ENCODE results near the gene MAP7D3. TPM values are rescaled to one million over a fixed set of nuclear protein-coding genes. Genes with fewer than 3 reads are reported as not detected.

MAP7D3 gene
- total and polyA plus RNA-seq, 12 donors: 5.9 to 14.9 (median 7.9) TPM

- intact Hi-C loops (cut with DNase I): no loop called here
- H3K9me3 ChIP-seq (replicated peaks in 1 of 3): no peaks in the 10 kb centered on the region
- DNase-seq: no peak
- TF ChIP-seq POLR2A (IDR thresholded peaks at IDR 0.05): no peak
- TF ChIP-seq, protein P1, sequence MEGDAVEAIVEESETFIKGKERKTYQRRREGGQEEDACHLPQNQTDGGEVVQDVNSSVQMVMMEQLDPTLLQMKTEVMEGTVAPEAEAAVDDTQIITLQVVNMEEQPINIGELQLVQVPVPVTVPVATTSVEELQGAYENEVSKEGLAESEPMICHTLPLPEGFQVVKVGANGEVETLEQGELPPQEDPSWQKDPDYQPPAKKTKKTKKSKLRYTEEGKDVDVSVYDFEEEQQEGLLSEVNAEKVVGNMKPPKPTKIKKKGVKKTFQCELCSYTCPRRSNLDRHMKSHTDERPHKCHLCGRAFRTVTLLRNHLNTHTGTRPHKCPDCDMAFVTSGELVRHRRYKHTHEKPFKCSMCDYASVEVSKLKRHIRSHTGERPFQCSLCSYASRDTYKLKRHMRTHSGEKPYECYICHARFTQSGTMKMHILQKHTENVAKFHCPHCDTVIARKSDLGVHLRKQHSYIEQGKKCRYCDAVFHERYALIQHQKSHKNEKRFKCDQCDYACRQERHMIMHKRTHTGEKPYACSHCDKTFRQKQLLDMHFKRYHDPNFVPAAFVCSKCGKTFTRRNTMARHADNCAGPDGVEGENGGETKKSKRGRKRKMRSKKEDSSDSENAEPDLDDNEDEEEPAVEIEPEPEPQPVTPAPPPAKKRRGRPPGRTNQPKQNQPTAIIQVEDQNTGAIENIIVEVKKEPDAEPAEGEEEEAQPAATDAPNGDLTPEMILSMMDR (IDR thresholded peaks at IDR 0.05): no peak
- H3K27ac ChIP-seq: peak overlapping the region in 2 of 5 donors; percentile 0 to 61
- H3K27me3 ChIP-seq: peaks cover 11% of the 10 kb centered on the region
- H3K36me3 ChIP-seq (replicated peaks in 1 of 2): peaks cover 0 to 4% of the 10 kb centered on the region in 2 donors
- peaks cover 0 to 9% of the 10 kb centered on the region in 2 donors for H3K4me1 ChIP-seq (replicated peaks in 1 of 2)
- 47 to 64% (median 56%) methylated on average over 5 of the region's 5 CpGs for WGBS, 4 donors
- H3K4me3 ChIP-seq: no peak overlapping the region
Measured at GRCh38 chrX:136202889-136203288, 48.3 kb downstream of the MAP7D3 start.

GRCh38 chrX:136201601-136202000 lies 49.6 kb downstream of the MAP7D3 start:
- Histone ChIP-seq H3K27ac (peak overlapping the region in 1 of 5 donors; percentile 61), H3K4me3 (no peak overlapping the region), H3K27me3 (no peaks in the 10 kb centered on the region), H3K4me1 (replicated peaks in 1 of 2) (peaks cover 0 to 9% of the 10 kb centered on the region in 2 donors), H3K36me3 (replicated peaks in 1 of 2) (peaks cover 0 to under 1% of the 10 kb centered on the region in 2 donors), H3K9me3 (replicated peaks in 1 of 3) (no peaks in the 10 kb centered on the region)
- intact Hi-C loops (cut with DNase I): no loop called here
- WGBS, 4 donors: 59 to 80% (median 76%) methylated on average over 4 to 5 of the region's 5 CpGs
- no peak for TF ChIP-seq POLR2A (IDR thresholded peaks at IDR 0.05)
- TF ChIP-seq, protein P1 (IDR thresholded peaks at IDR 0.05): no peak
- no peak for DNase-seq

DNA sequence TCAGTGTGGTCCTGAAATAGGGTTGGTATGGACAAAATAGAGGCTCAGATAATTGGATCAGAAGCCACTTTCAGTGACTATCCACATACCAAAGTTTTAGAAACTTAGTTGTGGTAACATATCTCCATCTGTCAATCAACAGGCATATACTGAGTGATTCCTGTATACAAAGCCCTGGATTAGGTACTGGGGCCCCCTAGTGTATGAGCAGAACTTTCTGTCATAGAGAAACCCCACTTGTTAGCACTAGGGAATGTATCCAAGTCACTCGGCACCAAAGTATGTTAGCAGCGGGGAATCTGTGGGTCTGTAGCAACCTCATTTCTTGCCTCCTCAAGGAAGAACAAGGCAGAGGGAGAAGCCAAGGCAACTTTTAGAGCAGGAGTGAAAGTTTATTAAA lies 50.7 kb downstream of the MAP7D3 start:
- Histone ChIP-seq H3K4me1 (replicated peaks in 1 of 2) (peaks cover 0 to 9% of the 10 kb centered on the region in 2 donors), H3K36me3 (replicated peaks in 1 of 2) (no peaks in the 10 kb centered on the region), H3K27ac (no peak overlapping the region), H3K9me3 (replicated peaks in 1 of 3) (no peaks in the 10 kb centered on the region), H3K4me3 (no peak overlapping the region), H3K27me3 (no peaks in the 10 kb centered on the region)
- TF ChIP-seq POLR2A (IDR thresholded peaks at IDR 0.05): no peak
- TF ChIP-seq, protein P1 (IDR thresholded peaks at IDR 0.05): peak in 2 of 6 experiments; percentile 18 to 23
- intact Hi-C loops (cut with DNase I): no loop called here
- DNase-seq: no peak
- 50 to 75% (median 64%) methylated on average over 2 of the region's 2 CpGs for WGBS, 4 donors

DNA sequence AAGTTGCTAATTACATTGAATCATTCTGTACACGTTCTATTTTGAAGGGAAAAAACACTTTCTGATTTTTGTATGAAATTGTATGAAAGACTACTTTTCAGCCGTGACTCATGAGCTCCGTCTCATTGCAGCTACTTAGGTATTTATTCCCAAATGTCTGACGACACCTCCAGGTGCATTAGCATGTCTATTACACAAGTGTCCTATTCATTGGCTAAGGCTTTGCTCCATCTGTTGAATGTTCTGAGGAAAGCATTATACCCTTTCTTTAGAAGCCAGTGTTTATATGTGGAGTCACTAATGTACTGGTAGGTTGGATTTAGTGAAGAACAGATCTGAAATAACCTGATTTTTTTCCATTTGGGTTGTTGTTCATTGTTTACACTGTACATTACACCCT lies 51.8 kb downstream of the MAP7D3 start:
- DNase-seq: no peak
- TF ChIP-seq POLR2A (IDR thresholded peaks at IDR 0.05): no peak
- TF ChIP-seq, protein P1 (IDR thresholded peaks at IDR 0.05): no peak
- H3K36me3 ChIP-seq (replicated peaks in 1 of 2): no peaks in the 10 kb centered on the region
- 56 to 89% (median 75%) methylated on average over 4 of the region's 4 CpGs for WGBS, 4 donors
- no peak overlapping the region for H3K27ac ChIP-seq
- H3K4me1 ChIP-seq (replicated peaks in 1 of 2): peaks cover 0 to 6% of the 10 kb centered on the region in 2 donors
- no peak overlapping the region for H3K4me3 ChIP-seq
- intact Hi-C loops (cut with DNase I): no loop called here
- H3K27me3 ChIP-seq: no peaks in the 10 kb centered on the region
- H3K9me3 ChIP-seq (replicated peaks in 1 of 3): no peaks in the 10 kb centered on the region
